ENCODE results near the gene MCHR1.
"Not testable (repeated sequence)": the region's sequence is repeated elsewhere in the genome, so short reads cannot be mapped to it uniquely, and the experiment has no call there.

The MCHR1 gene

GRCh38 chr22:40679249-40679963, at the start of gene MCHR1:
MCHR1 (plus strand) TSS chr22:40679484; CDS start chr22:40679653, 169 bp downstream.
- peak; percentile 36 for DNase-seq (ENCODE audit: low spot score)

- DNase-seq (ENCODE audit: low spot score): no peak
Measured at GRCh38 chr22:40631925-40632324, 47.4 kb upstream of the MCHR1 start.

GRCh38 chr22:40633036-40633435, 46.2 kb upstream of the MCHR1 start:
- DNase-seq (ENCODE audit: low spot score): no peak

GRCh38 chr22:40634119-40634903, 45.0 kb upstream of the MCHR1 start:
- DNase-seq (ENCODE audit: low spot score): no peak

- peak; percentile 24 for DNase-seq (ENCODE audit: low spot score)
Measured at GRCh38 chr22:40635043-40635939, 44.0 kb upstream of the MCHR1 start.

GRCh38 chr22:40635940-40636379, 43.3 kb upstream of the MCHR1 start:
- no peak for DNase-seq (ENCODE audit: low spot score)

GRCh38 chr22:40636380-40637182, 42.7 kb upstream of the MCHR1 start, which contains the start of gene MRTFA:
MRTFA (minus strand) TSS chr22:40636719.
- DNase-seq (ENCODE audit: low spot score): peak; percentile 95

- peak; percentile 23 for DNase-seq (ENCODE audit: low spot score)
Measured at GRCh38 chr22:40637183-40638150, 41.8 kb upstream of the MCHR1 start.

- no peak for DNase-seq (ENCODE audit: low spot score)
Measured at GRCh38 chr22:40638261-40638660, 41.0 kb upstream of the MCHR1 start.

GRCh38 chr22:40641269-40641668, 38.0 kb upstream of the MCHR1 start:
- no peak for DNase-seq (ENCODE audit: low spot score)

- DNase-seq (ENCODE audit: low spot score): no peak
Measured at GRCh38 chr22:40642316-40642715, 37.0 kb upstream of the MCHR1 start.

- no peak for DNase-seq (ENCODE audit: low spot score)
Measured at GRCh38 chr22:40645579-40646197, 33.6 kb upstream of the MCHR1 start.

- no peak for DNase-seq (ENCODE audit: low spot score)
Measured at GRCh38 chr22:40648386-40648785, 30.9 kb upstream of the MCHR1 start.

- DNase-seq (ENCODE audit: low spot score): no peak
Measured at GRCh38 chr22:40651057-40651456, 28.2 kb upstream of the MCHR1 start.

GRCh38 chr22:40651563-40652501, 27.5 kb upstream of the MCHR1 start:
- peak; percentile 94 for DNase-seq (ENCODE audit: low spot score)

GRCh38 chr22:40653361-40653760, 25.9 kb upstream of the MCHR1 start:
- DNase-seq (ENCODE audit: low spot score): no peak

- peak; percentile 65 for DNase-seq (ENCODE audit: low spot score)
Measured at GRCh38 chr22:40654522-40655167, 24.6 kb upstream of the MCHR1 start.

- not testable (repeated sequence) for DNase-seq (ENCODE audit: low spot score)
Measured at GRCh38 chr22:40655941-40656340, 23.3 kb upstream of the MCHR1 start.
